ELR (cell line): ENCODE data around the gene KRTAP1-4.
"Not testable (repeated sequence)": the region's sequence is repeated elsewhere in the genome, so short reads cannot be mapped to it uniquely, and the experiment has no call there.

ENCODE experiments used
- DNase-seq: peaks from one replicate; pipeline ENCODE4 v3.0.0-alpha.2; 2015; ENCODE audit warnings: low read depth

KRTAP1-4 gene

DNA sequence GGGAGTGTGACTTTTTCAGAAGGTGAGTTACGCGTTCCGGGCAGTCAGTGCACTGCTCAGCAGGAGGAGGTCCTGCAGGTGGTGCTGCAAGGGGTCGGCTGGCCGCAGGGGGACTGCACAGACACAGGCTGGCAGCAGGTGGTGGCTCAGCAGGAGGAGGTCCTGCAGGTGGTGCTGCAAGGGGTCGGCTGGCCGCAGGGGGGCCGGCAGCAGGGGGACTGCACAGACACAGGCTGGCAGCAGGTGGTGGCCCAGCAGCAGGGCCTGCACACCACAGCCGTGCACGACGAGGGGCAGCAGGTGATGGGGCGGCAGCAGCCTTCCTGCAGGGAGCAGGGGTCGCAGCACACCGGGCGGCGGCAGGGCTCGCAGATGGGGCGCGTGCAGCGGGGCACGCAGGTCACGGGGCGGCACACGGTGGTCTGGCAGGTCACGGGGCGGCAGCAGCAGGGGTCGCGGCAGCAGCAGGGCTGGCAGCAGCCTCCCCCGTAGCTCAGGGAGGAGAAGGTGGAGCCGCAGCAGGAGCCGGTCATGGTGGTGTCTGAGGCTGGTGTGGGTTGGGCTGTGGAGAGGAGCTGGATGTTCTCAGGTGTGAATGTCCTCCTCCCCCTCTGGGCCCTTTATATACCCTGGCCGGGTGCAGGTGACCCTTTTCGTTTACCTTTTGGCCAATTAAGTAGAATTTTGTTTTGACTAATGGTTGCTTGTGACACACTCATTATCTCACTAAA, 16.9 kb upstream of the KRTAP1-4 start, which contains the start of gene KRTAP2-1:
KRTAP2-1 (minus strand) TSS at position 582 of the 731 bp plus-strand sequence; CDS start at position 533, 49 bp downstream.
- not testable (repeated sequence) for DNase-seq

DNA sequence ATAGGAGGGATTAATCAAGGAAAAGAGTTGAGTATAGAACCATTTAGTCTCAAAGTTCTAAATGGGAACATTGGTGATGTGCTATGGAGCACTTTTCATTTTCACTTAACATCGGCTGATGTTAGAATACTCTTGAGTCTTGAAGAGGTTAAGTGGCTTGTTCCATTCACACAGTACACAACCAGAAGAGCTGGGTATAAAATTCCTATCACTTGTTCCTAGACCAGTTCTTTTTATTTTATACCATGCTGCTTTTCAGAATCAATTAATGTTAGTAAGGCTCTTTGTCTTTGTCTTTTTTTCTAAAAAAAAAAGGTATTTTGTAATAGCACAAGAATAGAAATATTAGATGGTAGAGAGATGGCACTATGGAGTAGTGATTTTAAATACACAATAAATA, 13.0 kb upstream of the KRTAP1-4 start:
- no peak for DNase-seq

DNA sequence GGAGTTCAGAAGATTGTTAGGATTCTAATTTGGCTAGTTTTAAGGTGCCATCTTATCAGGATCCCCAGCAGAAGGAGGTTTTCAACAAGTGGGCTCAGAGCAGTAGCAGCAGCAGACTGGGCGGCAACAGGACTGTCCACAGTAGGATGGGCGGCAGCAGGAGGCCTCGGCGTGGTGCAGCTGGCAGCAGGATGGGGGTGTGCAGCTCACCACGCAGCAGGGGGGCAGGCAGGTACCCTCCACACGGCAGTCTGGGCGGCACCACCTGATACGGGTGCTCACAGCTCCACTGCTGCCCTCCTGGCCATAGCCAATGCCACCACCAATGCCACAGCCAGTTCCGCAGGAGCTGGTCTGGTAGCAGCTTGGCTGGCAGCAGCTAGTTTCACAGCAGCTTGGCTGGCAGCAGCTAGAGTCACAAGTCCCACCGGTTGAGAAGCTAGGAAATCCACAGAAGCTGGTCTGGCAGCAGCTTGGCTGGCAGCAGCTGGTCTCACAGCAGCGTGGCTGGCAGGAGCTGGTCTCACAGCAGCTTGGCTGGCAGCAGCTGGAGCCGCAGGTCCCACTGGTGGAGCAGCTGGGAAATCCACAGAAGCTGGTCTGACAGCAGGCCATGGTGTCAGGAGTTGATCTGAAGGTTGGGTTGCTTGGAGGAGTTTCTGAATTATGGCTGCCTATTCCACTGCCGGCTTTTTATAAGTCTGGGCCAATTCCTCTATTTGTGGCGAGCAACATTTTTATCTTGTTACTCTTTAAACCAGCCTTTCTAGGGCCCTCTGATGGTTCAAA, 11.0 kb upstream of the KRTAP1-4 start, which contains the start of gene KRTAP1-1:
KRTAP1-1 (minus strand) TSS at position 668 of the 789 bp plus-strand sequence; CDS start at position 615, 53 bp downstream.
- not testable (repeated sequence) for DNase-seq

DNA sequence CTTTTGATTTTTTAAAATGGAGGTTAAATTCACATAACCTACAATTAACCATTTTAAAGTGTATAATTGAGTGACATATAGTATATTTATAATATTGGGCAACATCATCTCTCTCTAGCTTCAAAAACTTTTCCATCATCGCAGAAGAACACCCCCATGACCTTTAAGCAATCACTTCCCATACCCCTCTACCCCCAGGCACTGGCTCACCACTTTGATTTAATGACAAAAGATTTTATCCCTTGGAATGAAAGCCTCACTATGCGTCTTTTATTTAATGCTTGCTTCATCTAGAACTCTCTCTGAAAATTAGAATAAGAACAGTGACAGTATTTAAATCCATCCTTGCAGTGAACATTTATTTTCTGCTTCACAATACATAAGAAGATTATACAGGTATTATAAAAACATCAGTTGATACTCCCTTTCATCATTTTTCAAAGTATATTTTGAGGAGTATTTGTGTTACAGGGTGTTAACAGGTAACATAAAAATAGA, 7.9 kb upstream of the KRTAP1-4 start:
- no peak for DNase-seq

DNA sequence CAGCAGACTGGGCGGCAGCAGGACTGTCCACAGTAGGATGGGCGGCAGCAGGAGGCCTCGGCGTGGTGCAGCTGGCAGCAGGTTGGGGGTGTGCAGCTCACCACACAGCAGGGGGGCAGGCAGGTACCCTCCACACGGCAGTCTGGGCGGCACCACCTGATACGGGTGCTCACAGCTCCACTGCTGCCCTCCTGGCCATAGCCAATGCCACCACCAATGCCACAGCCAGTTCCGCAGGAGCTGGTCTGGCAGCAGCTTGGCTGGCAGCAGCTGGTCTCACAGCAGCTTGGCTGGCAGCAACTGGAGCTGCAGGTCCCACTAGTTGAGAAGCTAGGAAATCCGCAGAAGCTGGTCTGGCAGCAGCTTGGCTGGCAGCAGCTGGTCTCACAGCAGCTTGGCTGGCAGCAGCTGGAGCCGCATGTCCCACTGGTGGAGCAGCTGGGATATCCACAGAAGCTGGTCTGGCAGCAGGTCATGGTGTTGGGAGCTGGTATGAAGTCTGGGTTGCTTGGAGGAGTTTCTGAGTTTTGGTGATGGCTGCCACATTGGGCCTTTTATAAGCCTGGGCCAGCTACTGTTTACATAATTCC, 4.4 kb upstream of the KRTAP1-4 start, which contains the start of gene KRTAP1-3:
KRTAP1-3 (minus strand) TSS at position 529 of the 590 bp plus-strand sequence; CDS start at position 476, 53 bp downstream.
- DNase-seq, result not testable (repeated sequence)

DNA sequence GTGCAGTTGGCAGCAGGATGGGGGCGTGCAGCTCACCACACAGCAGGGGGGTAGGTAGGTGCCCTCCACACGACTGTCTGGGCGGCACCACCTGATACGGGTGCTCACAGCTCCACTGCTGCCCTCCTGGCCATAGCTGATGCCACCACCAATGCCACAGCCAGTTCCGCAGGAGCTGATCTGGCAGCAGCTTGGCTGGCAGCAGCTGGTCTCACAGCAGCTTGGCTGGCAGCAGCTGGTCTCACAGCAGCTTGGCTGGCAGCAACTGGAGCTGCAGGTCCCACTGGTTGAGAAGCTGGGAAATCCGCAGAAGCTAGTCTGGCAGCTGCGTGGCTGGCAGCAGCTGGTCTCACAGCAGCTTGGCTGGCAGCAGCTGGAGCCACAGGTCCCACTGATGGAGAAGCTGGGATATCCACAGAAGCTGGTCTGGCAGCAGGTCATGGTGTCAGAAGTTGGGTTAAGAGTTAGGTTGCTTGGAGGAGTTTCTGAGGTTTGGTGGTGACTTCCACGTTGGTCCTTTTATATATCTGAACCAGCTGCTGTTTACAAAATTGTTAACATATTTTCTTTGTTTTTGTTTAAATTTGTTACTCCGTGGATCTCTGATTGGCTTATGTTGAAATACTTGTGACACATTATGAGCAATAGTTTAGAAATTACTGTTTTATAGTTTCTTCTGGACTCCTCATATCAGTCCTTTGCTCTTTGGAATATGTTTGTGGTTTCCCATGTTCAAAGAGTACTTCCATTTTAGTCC, 3.1 kb downstream of the KRTAP1-4 start, which contains the start of gene KRTAP1-5:
KRTAP1-5 (minus strand) TSS at position 494 of the 757 bp plus-strand sequence; CDS start at position 441, 53 bp downstream.
- DNase-seq, result peak; percentile 91

DNA sequence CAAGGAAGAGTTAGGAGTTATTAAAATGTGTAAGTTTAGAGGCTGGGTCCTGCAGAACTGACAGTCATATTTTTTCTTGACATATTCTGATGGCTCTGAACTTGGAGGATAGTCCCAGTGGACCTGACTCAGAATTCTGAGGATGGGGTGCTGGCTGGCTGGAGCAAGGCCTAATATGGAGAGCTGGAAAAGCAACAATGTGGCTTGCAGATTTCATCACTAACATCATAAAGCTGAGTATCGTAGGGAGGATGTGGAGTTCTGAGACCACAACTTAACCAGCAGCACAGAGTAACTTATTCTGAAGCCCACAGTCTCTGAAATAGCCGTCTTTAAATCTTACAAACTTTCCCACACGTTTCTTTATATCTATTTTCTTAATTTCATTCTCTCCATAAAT, 5.3 kb downstream of the KRTAP1-4 start:
- DNase-seq, result no peak

DNA sequence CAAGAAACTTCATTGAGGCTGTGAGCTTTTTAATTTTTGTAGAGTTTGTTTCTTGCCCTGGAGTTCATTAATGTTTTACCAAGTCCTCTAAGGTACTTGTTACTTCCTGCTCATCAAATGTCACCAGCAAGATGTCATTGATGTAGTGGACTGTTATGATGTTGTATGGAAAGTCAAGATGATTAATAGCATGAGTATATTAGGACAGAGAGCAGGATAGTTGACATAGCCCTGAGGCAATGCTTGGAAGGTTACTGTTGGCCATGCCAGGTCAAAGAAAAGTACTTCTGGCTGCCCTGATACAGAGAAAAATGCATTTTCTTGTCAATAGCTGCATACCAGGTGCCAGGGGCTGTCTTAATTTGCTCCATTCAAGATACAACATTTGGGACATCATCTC, 9.7 kb downstream of the KRTAP1-4 start:
- DNase-seq, result no peak

DNA sequence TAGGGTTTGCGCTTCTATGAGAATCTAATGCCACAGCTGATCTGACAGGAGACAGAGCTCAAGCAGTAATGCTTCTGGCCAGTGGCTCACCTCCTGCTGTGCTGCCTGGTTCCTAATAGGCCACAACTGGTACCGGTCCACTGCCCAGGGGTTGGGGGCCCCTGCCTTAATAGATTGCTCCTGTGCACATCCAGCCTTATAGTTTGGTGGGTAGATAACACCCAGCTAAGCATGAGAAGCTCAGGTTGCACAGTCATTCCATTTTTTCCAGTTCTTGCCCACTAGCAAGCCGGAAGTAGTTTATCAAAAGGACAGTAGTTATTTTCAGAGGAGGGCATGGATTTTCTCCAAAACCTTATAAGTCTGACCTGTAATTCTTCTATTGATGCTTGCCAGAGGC, 10.6 kb downstream of the KRTAP1-4 start:
- no peak for DNase-seq

DNA sequence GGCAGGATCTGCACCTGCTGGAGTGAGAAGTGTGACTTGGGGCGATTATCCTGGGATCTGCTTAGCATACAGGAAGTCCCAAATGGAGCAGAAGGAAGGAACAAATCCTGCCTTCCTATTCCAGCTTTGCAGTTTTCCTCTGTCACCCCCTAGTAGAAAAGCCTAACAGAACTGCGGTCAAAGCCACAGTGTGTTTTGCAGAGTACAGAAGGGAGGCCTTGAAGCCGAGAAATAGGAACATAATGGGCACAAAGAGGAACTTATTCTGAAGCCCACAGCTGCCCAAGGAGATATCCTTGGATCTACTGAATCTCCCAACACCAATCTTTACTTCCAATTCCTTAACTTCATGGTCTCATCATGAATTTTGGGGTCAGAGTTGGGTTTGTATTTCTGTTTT, 11.5 kb downstream of the KRTAP1-4 start:
- no peak for DNase-seq

DNA sequence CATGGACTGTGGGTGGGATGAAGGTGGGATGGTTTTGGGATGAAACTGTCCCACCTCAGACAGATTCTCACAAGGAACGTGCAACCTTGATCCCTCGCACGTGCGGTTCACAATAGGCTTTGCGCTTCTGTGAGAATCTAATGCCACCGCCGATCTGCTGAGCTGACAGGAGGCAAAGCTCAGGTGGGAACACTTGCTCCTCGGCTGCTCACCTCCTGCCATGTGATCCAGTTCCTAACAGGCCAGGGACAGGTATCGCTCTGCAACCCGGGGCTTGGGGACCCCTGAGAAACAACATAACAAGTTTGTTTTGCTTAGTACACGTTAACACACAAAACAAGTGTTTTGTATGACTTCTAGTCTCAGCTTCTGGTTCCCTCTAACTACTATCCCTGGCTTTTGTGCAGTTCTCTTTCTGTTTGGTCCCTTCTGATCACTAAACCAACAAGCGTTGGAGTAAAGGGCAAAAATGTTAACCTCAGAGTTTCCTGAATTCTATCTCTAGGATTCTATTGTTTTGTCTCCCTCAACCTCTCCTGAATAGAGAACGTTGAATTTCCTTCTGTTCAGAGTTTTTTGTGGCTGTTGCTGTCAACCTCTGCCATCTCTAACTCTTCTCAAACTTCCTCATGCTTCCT, 13.3 kb downstream of the KRTAP1-4 start:
- no peak for DNase-seq

DNA sequence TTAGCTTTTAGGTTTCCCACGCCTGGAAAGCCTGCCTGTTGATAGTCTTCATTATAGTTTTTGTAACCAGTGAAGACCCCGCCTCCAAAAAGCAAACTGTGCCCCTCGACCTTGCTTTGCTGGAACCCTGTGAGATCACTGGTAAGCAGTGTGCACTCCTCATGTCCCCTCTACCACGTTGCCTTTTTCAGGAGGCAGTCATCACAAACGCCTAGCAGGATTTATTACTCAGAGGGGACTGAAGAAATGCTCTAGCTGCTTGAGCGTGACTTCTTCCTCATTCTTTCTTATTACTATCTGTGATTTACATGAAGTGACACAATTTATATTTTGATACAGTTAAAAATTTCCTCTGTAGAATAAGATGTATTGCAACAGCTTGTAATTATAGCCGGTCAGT, 14.5 kb downstream of the KRTAP1-4 start:
- DNase-seq, result no peak

DNA sequence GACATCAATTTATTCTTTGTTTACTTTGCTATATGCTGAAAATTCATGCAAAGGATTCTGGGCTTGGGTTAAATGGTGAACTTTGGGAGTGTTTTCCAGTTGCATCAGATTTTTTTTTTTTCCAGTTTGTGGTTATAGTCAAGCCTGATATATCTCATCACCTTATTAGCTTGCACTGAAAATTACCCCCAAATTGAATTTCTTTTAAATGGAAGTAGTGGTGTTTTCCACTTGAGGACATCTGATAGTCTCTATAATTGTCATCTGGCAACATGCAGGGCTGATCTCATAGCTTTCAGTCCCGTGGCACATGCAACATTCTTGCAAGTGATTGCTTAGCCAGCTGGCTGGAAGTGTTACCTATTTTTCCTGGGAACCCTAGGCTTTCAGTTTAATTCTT, 16.4 kb downstream of the KRTAP1-4 start:
- peak; percentile 33 for DNase-seq

DNA sequence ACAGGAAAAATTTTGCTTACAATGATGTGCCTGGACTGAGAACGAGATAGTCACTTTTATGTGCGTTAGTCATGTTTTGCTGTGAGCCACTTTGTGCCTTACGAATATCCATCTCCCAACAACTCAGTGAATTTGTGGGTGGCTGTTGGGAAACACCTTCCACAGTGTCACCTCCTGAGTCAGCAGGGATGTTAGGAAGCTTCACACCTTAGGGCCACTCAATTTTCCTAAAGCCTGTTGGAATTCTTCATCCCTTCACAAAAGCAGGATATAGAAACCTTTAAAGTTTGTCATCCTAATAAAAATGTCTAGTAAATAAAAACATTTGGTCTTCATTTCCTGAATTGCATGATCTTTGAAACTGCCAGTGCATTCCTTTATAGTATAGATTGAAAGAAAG, 16.8 kb downstream of the KRTAP1-4 start:
- DNase-seq, result peak; percentile 75

DNA sequence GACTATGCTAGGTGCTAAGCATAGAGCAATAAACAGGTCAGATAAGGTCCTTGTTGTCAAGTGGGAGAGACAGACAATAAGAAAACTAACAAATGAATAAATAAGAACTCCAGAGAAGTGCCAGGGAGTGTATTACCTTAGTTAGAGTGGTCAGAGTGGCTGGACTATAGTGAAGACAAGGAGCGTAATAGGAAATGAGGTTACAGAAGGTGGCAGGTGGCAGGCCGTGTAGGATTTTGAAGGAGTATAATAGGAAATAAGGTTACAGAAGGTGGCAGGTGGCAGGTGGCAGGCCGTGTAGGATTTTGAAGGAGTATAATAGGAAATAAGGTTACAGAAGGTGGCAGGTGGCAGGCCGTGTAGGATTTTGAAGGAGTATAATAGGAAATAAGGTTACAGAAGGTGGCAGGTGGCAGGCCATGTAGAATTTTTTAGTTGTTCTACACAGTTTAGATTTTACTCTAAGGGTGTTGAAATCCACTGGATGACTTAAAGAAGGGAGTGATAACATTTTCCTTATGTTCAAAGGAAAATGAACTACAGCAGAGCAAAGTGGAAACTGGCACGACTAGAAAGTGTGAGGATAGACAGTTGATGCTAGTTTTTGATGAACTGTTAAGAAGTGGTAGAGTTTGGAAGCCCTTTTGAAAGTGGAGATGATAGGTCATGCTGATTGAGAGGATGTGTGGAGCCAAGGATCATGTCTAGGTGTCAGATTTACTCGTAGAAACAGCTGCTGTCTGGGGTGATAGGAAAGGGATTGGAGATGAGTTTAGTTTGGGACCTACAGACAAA, 17.5 kb downstream of the KRTAP1-4 start:
- no peak for DNase-seq

DNA sequence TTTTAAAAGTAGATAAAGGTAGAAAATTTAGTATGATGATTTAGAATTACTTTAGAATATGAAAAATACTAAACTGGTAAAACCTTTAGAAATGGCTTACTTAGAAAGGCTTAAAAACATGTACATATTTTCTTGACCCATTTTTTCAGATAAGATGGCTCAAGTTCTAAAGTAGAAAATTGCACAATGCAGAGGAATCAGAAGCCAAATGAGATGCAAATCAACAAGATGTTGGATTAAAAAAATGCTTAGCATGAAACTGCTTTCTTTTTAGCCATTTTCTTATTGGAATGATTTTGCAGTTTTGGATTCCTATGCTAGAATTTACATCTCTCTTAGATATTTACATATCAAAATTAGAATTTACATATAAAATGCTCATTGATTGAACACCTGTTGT, 19.6 kb downstream of the KRTAP1-4 start:
- DNase-seq, result no peak

DNA sequence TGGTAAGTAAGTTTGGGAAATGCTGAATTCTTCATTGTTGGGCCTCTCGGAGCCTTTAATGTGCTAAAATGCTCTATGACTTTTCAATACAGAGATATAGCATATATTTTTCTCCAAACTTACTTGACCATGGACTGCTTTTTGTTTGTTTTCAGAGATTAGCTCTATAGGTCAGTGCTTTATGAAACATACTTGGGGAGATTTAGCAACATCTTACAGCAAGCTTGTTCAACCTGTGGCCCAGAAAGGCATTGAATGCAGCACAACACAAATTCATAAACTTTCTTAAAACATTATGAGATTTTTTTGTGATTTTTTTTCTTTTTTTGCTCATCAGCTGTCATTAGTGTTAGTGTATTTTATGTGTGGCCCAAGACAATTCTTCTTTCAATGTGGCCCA, 20.1 kb downstream of the KRTAP1-4 start:
- DNase-seq, result no peak

DNA sequence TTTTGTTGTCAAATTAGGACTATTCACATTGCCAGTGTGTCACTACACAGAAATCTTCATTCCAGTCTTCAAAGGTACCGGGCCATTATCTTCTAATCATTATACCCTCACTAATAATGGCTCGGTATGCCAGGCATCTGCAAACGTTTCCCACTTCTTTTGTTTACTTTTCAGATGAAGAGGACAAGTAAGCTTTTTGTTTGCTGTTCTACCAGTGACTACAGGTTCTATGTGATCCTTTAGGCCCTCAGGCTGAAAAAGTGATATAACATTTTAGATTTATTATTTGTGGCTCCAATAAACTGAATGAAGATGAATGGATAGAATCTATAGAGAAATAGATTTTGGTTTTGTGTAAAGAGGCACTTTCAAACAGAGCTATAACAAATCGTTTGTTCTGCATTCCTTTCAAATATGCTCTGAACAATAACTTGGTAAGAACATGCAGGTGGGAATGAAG, 20.7 kb downstream of the KRTAP1-4 start:
- DNase-seq, result no peak

DNA sequence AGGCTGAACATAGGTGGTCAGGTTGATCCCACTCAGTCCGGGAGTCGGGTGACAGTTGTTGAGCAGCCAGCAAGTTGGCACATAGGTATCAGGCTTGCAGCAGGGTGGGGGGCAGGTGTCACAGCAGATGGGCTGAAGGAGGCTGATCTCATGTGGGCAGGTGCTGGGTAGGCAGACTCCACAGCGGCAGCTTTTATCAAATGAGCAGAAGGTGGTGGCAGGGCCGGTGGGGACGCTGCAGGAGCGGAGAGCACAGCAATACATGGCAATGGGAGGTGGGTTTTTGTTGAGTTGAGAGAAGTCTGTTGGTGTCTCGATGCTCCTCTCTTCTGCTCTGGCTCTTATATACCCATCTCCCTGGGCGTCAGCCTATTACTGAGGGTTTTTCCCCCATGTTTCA, 21.2 kb downstream of the KRTAP1-4 start, which contains the start of gene KRTAP3-1:
KRTAP3-1 (minus strand) TSS at position 318 of the 400 bp plus-strand sequence; CDS start at position 264, 54 bp downstream.
- DNase-seq, result no peak

DNA sequence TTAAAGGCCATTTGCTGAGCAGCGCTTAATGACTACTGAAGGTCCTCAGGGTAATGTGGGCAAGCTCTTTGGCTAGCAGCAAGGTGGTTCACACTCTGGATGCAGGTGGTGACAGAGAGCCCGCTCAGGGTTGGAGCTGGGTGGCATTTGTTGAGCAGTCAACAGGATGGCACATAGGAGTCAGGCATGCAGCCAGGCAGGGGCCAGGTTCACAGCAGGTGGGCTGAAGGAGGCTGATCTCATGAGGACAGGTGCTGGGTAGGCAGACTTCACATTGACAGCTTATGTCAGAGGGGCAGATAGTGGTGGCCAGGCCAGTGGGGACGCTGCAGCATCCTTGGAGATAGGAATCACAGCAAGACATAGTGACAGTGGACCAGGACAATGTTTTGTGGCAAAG, 25.6 kb downstream of the KRTAP1-4 start:
- DNase-seq, result no peak
